Mucosa of stomach (tissue), 1 donor: ENCODE data around the gene TSTD2.
"Not testable (repeated sequence)": the region's sequence is repeated elsewhere in the genome, so short reads cannot be mapped to it uniquely, and the experiment has no call there.

Source experiments
- H3K27me3 ChIP-seq: one replicate; pipeline ENCODE4 v1.7.0; 2013; ENCODE audit warnings: mild to moderate bottlenecking, low read length; ENCODE audit not compliant: control insufficient read depth, insufficient read depth
- H3K36me3 ChIP-seq: one replicate; pipeline ENCODE4 v1.7.0; 2013; ENCODE audit warnings: low read length; ENCODE audit not compliant: control insufficient read depth, insufficient read depth
- H3K4me1 ChIP-seq: one replicate; pipeline ENCODE4 v1.7.0; 2013; ENCODE audit warnings: mild to moderate bottlenecking, low read length; ENCODE audit not compliant: control insufficient read depth, insufficient read depth
- H3K4me3 ChIP-seq: one replicate; pipeline ENCODE4 v1.7.0; 2013; ENCODE audit warnings: low read length
- H3K9ac ChIP-seq: one replicate; pipeline ENCODE4 v1.7.0; 2013; ENCODE audit warnings: mild to moderate bottlenecking, low read length, moderate library complexity
- H3K9me3 ChIP-seq: one replicate; pipeline ENCODE4 v1.7.0; 2013; ENCODE audit warnings: mild to moderate bottlenecking, low read length, moderate library complexity; ENCODE audit not compliant: control insufficient read depth
- donor health status: Pancreatic carcinoma.

Gene TSTD2

DNA sequence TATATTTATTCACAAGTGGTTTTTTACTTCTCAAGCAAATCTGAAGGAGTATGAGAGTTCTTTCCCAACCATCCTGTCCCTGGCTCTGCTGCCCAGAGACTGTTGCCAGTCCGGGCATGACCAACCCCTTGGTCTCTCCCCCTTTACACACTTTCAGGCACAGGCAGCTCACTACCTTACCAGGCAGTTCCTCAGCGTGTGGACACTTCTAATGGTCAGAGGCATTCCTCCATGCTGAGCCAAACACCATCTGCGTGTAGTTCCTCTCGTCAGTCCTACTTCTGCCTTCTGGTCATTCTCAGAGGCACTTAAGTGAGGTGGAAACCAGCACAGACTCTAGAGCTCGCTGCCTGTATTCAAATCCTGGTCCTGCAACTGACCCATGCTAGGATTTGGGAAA lies 56.1 kb downstream of the TSTD2 start:
- Histone ChIP-seq H3K4me1 (no peaks in the 10 kb centered on the region), H3K4me3 (no peak overlapping the region), H3K36me3 (no peaks in the 10 kb centered on the region), H3K9me3 (no peaks in the 10 kb centered on the region), H3K9ac (no peak overlapping the region), H3K27me3 (no peaks in the 10 kb centered on the region)

DNA sequence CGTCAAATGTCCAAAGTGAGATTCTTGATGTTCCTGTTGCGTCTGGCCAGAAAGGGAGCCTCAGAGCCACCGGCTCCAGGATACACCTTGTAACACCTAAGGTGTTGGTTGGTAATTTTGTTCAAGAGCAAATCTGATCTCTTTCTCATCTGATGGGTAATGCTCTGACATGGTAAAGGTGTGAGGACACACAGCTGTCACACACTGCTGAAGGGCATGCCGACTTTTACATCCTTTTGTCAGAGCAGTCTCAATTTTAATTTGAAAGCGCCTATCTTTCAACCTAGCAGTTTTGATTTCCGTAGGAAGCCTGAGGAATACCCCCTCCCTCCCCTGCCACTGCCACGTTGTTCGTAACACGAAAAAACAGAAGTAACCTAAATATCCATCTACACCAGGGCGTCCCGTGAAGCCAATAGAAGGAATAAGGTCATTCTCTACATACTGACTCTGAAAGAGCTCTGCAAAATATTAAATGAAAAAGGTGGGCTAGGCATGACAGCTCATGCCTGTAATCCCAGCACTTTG lies 57.4 kb downstream of the TSTD2 start:
- Histone ChIP-seq H3K4me3 (no peak overlapping the region), H3K9ac (no peak overlapping the region), H3K9me3 (no peaks in the 10 kb centered on the region), H3K27me3 (no peaks in the 10 kb centered on the region), H3K36me3 (no peaks in the 10 kb centered on the region), H3K4me1 (no peaks in the 10 kb centered on the region)

DNA sequence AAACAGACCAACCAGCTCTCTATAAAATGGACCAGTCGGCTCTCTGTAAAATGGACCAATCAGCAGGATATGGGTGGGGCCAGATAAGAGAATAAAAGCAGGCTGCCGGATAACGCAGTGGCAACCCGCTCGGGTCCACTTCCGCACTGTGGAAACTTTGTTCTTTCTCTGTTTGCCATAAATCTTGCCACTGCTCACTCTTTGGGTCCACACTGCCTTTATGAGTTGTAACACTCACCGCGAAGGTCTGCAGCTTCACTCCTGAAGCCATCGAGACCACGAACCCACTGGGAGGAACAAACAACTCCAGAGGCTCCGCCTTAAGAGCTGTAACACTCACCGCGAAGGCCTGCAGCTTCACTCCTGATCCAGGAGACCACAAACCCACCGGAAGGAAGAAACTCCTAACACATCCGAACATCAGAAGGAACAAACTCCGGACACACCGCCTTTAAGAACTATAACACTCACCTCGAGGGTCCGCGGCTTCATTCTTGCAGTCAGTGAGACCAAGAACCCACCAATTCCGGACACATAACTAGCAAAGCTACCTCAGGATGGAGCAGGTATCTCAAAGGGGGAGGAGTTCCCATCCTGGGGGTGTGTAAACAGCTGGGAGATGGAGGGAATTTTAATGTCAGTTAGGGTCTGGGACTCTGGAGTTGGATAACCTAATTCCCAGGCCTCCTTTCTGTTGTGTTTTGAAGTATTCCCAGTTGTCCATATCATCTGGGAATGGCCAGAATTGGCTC lies 58.1 kb downstream of the TSTD2 start:
- not testable (repeated sequence) for H3K4me1 ChIP-seq, H3K27me3 ChIP-seq, H3K9me3 ChIP-seq, H3K9ac ChIP-seq, H3K36me3 ChIP-seq, H3K4me3 ChIP-seq

DNA sequence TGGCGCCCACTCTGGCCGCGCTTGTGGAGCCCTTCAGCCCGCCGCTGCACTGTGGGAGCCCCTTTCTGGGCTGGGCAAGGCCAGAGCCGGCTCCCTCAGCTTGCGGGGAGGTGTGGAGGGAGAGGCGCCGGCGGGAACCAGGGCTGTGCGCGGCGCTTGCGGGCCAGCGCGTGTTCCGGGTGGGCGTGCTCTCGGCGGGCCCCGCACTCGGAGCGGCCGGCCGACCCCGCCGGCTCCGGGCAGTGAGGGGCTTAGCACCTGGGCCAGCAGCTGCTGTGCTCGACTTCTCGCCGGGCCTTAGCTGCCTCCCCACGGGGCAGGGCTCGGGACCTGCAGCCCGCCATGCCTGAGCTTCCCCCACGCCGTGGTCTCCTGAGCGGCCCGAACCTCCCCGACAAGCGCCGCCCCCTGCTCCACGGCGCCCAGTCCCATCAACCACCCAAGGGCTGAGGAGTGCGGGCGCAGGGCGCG lies 59.0 kb downstream of the TSTD2 start:
- H3K36me3 ChIP-seq, H3K9me3 ChIP-seq, H3K27me3 ChIP-seq, H3K9ac ChIP-seq, H3K4me1 ChIP-seq, H3K4me3 ChIP-seq: not testable (repeated sequence)

DNA sequence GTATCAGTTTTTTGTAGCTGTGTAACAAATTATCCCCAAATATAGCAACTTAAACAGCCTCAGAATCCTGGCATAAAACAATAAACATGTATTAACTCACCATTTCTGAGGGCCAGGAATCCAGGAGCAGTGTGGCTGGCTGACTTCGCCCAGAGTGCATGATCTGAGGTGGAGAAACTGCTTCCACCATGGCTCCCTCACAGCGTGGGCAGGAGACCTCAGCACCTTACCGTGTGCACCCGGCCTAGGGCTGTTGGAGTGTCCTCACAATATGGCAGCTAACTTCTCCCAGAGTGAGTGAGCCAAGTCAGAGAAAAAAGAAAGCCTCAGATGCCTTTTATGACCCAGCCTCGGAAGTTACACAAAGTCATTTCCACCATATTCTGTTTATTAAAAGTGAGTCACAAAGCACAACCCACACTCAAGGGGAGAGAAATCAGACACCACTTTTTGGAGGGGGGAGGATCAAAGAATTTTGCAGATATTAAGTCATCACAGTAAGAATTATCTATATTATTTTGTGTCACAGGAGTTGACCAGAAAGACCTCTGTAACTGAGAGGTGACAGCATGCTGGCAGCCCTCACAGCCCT lies 59.6 kb downstream of the TSTD2 start:
- no peaks in the 10 kb centered on the region for H3K36me3 ChIP-seq

DNA sequence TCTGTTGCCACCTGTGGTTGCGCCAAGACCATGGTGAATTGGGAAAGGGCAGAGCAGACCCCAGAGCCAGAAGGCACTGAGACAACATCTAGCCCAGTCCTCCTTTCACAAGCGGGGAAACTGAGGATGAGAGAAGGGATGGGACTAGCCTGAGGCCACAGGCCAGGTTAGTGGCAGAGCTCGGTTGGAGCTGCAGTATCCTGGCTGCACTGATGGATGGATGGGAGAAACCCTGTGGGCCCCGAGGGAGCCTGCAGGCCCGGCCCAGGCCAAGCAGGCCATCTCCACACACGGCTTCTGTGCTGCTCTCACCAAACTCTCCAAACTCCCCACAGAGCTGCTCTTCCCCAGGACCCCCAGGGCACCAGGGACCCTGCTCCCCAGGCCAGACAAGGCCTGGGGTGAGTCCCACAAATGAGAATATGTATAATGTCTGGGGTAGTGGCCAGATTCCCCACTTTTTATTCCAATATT lies 60.2 kb downstream of the TSTD2 start:
- Histone ChIP-seq H3K9ac (no peak overlapping the region), H3K27me3 (no peaks in the 10 kb centered on the region), H3K36me3 (no peaks in the 10 kb centered on the region), H3K4me1 (no peaks in the 10 kb centered on the region), H3K9me3 (no peaks in the 10 kb centered on the region), H3K4me3 (no peak overlapping the region)

More for the DNA sequence above, 59.6 kb downstream of the TSTD2 start:
- no peak overlapping the region for H3K9ac ChIP-seq
- H3K27me3 ChIP-seq: no peaks in the 10 kb centered on the region
- no peak overlapping the region for H3K4me3 ChIP-seq
- no peaks in the 10 kb centered on the region for H3K9me3 ChIP-seq
- H3K4me1 ChIP-seq: no peaks in the 10 kb centered on the region

DNA sequence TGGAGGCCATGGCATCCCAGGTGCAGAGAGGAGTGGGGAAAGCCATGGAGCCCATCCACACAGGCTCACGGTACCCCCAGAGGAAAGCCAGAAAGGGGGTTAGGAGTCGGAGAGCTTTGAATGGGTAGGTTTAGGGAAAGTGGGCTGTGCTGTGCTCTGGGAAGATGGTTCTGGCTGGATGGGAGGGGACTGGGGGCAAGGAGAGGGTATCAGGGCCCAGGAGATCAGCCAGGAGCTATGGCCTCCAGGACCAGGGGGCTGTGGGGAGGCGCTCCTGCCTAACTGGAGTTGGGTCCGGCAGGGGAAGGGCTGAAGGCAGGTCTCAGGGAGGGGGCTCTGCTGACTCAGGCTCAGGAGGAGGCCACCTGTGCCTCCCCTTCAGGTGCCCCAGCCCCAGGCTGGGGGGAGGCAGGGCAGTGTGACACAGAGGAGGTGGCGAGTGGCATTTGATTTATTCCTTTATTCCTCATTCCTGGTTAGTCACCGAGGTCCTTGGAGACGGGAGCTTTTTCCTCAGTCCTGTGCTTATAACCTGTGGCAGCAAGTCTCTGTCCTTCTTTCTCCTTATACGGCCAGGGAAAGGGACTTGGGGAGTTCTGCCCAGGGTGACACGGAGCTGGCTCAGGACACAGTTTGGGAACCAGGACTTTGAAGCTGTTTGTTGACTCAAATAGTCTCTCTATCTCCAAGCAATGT lies 60.8 kb downstream of the TSTD2 start:
- Histone ChIP-seq H3K4me3 (no peak overlapping the region), H3K9me3 (no peaks in the 10 kb centered on the region), H3K36me3 (no peaks in the 10 kb centered on the region), H3K27me3 (no peaks in the 10 kb centered on the region), H3K4me1 (no peaks in the 10 kb centered on the region), H3K9ac (no peak overlapping the region)

DNA sequence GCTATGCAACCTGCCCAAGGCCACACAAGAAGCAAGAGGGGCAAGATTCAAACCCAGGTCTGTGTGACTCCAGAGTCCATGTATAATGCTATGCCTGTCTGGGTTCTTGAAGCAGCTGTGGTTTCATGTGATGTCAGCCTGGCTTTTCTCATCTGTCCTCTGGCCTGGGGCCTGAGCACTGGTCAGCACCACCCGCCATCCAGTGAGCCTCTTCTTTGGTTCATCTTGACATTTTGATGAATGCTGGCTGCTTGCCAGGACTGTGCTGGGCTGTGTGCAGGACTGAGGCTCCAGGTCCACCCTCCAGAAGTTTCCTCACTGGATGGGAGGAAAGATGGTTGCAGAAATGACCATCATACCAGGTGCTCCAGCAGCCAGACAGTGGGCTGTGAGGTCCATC lies 61.5 kb downstream of the TSTD2 start:
- Histone ChIP-seq H3K9me3 (no peaks in the 10 kb centered on the region), H3K36me3 (no peaks in the 10 kb centered on the region), H3K27me3 (no peaks in the 10 kb centered on the region), H3K4me1 (no peaks in the 10 kb centered on the region), H3K9ac (no peak overlapping the region), H3K4me3 (no peak overlapping the region)

DNA sequence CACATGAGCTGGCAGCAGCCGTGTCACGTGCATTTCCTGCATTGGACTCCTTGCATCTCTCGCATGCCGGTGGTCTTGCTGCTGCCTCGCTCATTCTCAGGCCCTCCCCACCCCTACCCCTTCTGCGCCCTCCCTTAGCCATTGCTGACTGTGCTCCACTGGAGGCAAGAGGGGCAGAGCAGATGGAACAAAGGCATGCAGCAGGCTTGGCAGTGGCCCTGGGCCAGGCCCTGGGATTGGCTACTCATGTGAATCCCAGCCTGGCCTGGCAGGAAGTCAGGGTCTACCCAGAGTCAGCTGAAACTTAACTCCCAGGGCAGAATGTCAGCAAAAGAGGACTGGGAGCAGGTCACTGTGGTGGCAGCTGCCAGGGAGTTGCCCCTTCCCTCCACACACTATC lies 62.3 kb downstream of the TSTD2 start:
- no peaks in the 10 kb centered on the region for H3K27me3 ChIP-seq
- H3K9me3 ChIP-seq: no peaks in the 10 kb centered on the region
- no peaks in the 10 kb centered on the region for H3K4me1 ChIP-seq
- no peak overlapping the region for H3K9ac ChIP-seq
- H3K36me3 ChIP-seq: no peaks in the 10 kb centered on the region
- H3K4me3 ChIP-seq: no peak overlapping the region

DNA sequence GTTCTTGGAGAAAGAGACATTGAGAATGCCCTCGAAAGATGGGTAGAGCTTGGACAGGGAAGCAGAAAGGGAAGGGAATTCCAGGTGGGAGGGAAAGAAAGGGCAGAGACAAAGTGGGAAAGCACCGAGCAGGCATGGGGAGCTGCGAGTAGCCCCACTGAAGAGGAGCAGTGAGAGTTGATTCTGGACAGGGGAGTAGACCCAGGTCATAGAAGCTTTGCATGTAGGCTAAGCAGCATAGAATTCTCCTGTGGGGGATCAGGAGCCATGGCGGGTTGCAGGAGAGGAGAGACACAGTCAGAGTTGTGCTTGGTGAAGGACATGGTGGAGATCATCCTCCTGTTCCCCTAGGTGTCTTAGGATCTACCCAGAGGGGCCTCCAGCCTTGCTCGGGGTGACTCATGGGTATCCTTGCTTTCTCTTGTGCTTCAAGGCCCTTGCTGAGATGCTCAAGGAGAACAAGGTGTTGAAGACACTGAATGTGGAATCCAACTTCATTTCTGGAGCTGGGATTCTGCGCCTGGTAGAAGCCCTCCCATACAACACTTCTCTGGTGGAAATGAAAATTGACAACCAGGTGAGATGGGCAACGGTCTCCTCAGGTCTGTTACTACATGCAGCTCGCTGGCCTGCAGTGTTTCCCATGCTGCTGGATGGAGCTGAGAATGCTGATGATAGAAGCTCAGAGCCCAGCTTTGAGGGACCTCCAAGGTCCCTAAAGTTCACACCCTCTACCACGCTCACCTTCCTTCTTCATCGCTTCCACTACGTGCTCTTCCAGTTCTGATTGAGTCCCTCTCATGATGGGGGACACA lies 64.5 kb downstream of the TSTD2 start:
- no peaks in the 10 kb centered on the region for H3K36me3 ChIP-seq
- H3K4me3 ChIP-seq: no peak overlapping the region
- peaks cover 10% of the 10 kb centered on the region for H3K4me1 ChIP-seq
- no peak overlapping the region for H3K9ac ChIP-seq
- H3K9me3 ChIP-seq: no peaks in the 10 kb centered on the region
- no peaks in the 10 kb centered on the region for H3K27me3 ChIP-seq

DNA sequence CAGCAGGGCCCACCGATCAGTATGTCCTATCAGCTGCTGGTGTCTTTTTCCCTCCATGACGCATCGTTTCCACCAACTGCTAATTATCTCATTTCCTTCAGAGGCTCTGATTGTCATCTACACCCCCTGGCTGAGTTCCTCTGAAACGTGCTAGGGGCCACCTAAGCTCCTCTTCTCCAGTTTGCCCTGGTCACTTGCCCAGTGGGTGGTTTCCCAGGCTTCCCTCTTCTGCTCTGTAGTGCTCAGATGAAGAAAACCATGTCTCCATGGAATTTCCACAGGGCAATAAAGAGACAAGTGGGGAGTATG lies 65.3 kb downstream of the TSTD2 start:
- Histone ChIP-seq H3K4me1 (peaks cover 12% of the 10 kb centered on the region), H3K27me3 (no peaks in the 10 kb centered on the region), H3K9me3 (no peaks in the 10 kb centered on the region), H3K36me3 (no peaks in the 10 kb centered on the region), H3K4me3 (no peak overlapping the region), H3K9ac (no peak overlapping the region)
